Stimulated activated CD8-positive, alpha-beta memory T cell treated with anti-CD3 and anti-CD28 coated beads, Interleukin-4, amount 100 ng/mL, for 24 hours (primary cell): ENCODE data around the gene PRG3.
A peak's percentile ranks its signal among the peaks of the same experiment; 100 is the strongest.

Experiments
- DNase-seq: peaks from one replicate; pipeline ENCODE4 v3.0.0-alpha.2; 2020; ENCODE audit warnings: low read depth

PRG3 gene

GRCh38 chr11:57380975-57381374, at the start of gene PRG3:
Gene PRG3 (minus strand): TSS chr11:57381150. CDS start chr11:57380708, 442 bp downstream.
- no peak for DNase-seq

GRCh38 chr11:57429946-57430345, 49.0 kb upstream of the PRG3 start:
- no peak for DNase-seq

GRCh38 chr11:57428643-57429042, 47.7 kb upstream of the PRG3 start:
- DNase-seq = no peak

DNA sequence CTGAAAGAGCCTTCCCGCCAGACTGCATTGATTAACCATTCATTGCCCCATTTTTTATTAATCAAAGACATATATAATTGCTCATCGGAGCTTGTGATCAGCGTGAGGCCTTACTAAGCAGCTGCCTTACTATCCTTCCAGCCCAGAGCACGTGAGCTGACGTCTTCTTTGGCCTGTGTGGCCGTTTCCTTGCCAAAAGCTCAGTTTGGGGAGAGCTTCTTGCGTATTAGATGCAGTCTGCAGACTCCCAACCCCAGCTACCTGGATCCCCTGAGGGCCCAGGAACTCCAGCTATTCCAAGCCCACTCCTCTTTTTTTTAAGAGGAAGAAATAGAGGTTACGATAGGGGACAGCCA, 46.8 kb upstream of the PRG3 start:
- DNase-seq = no peak

DNA sequence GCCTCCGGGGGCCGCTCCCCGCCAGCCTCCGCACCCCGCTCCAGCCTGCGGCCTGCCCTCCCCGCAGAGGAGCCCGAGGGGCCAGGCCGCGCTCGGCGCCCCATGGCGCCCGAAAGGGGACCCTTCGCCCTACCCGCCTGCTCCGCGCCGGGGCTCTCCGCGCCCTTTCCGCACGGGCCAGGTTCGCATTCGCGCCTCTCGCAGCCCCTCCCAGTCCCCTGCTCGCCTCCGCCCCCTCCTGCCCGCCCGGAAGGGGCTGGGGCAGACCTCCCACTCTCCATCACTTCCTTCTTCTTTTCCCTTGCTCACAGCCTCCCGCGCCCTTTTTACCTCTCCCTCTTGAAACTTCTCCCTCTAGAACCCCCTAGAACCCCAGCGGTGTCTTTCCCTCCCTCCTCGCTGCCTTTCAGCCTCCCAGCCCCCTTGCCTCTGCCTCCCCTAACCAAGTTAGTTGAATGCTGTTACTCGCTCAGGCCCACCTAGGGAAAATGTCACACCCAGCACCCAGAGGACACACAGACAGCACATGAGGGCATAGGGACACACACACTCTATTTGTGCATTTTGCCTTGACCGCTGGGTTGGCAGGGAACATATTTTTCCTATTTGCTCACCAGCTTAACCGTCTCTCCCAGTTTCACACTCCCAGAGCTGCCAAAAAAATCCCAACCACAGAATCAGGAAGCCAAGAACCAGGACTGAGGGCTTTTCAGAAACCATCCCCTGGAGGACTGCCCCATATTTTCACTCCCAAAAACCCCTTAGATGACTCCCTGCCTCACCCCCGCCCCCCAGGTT, 46.2 kb upstream of the PRG3 start, which contains the start of gene SLC43A3:
Gene SLC43A3 (minus strand): TSS at position 193 of the 798 bp plus-strand sequence. CDS start 949 bp downstream, outside the sequence.
- peak; percentile 79 for DNase-seq

DNA sequence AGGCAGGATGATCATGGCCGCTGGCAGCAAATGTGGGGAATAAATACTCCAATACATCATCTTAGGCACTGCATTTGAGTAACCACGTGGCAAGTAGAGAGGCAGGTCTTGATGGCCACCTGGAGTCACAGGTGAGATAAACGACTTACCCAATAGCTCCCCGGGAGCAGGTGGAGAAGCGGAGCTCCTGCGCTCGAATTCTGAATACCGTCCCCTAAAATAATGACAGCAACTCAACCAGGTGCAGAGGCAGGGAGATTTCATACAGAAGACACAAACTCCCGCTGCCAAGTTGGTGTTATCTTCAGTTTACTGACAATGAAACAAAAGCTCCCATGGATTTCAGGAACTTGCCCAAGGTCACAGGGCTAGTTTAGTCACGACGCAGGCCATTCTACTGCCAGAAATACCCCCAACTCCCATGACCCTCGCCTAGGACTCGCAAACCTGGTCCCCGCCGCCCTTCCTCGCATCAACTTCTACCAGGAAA, 45.5 kb upstream of the PRG3 start:
- no peak for DNase-seq

- DNase-seq = no peak
These were observed 44.9 kb upstream of the PRG3 start for GRCh38 chr11:57425565-57426438.

DNA sequence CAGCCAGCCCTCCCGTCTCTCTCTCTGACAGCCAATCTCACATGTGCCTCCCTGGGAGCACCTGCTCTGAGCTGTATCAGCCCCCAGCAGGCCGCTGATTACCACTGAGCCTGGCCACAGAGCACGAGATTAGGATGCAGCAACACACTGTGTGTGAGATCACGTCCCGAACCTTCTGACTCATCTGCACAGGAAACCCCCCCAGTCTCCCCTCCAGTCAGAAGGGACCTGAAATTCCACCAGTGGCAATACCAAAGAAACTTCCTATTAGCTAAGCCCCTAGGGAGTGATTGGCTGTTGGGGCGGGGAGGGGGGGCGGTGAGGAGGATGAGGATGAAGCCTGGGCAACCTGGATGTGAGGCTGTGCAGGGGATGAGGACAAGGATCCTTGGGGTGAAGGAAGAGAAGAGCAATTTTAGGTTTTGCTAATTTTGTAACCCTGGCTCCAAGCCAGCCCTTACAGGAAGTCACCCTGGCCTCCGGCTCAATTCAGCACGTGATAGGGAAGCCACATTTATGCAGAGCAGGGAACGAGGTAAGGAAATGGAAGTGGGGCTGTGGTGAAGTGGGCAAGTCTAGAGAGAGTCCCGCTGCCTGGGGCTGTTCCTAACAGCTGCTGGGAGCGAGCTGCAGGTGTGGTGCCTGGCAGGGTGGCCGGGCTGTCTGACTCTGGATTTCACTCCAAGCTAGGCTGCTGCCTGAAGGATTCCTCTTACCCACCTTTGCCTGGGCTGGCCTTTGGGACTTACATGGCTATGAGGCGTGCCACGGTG, 44.0 kb upstream of the PRG3 start:
- DNase-seq = peak; percentile 78

DNA sequence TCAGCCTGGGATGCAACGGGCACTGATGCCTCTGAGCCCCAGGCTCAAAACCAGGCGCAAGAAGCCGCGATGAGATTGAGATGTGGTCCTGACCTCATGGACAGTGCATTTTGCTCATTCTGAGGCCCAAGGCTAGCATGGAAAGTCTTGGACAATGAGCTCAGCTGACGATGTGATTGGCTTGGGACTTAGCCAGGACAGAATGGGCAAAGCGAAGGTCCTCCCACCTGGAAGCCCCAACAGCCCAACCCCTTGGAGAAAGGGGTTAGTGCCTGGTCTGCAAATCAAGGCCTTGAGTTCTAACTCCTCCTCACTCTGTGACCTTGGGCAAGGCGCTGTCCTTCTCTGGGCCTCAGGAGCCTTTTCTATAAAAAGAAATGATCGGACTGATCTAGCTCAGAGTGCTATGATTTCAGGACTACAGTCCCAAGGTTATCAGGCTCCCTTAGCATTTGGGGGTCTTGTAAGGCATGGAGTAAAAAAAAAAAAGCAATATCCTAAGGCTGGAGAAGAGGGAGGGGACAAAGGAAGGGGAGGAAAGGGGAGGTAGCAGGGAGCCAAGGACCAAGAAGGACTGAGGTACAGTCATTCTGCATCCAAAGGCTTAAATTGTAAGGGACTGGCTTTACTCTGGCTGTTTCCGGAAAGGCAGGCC, 43.3 kb upstream of the PRG3 start:
- DNase-seq = no peak

- no peak for DNase-seq
These were observed 41.7 kb upstream of the PRG3 start for GRCh38 chr11:57422669-57423068.

DNA sequence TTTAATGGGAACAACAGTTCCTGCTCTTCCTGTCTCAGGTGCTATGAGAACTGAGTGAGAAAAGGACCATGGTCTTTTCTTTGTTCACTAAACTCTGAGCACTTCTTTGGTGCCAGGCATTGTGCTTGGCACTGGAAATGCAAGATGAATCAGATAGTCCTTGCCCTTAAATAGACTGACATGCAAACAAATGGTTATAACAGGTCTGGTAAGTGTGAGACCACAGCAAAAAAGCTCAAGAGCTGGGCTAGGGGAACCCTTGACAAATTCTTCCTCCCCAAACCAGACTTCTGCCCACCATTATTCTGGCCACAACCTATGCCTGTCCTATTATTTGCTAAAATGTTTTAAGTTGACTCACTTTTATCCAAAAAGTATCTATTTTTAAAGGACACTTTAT, 40.9 kb upstream of the PRG3 start:
- DNase-seq = no peak

GRCh38 chr11:57421066-57421465, 40.1 kb upstream of the PRG3 start:
- DNase-seq = no peak

DNA sequence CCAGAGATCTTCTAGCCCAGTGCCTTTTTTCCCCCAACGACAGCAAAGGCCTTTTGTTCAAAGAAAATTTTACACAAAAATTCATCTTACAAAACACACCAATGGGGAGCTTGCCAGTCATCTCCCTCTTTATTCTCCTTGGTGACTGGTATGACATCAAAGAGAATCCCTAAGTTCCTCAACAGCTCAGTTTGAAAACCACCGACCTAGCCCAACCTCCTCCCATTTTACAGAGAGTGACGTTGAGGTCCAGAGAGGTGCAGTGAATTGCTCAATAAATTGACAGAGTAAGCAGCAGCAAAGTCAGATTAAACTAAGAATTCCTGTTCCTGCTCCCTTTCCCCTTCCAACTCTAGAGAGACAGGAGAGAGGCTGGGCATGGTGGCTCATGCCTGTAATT, 38.2 kb upstream of the PRG3 start:
- DNase-seq = no peak

DNA sequence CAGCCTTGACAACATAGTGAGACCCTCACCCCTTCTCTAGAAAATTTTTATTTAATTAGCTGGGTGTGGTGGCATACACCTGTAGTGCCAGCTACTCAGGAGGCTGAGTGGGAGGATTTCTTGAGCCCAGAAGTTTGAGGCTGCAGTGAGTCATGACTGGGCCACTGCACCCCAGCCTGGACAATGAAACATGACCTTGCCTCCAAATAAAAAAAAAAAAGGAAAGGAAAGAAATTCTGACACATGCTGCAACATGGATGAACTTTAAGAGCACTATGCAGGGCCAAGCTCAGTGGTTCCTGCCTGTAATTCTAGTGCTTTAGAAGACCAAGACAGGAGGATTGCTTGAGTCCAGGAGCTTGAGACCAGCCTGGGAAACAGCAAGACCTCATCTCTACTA, 37.2 kb upstream of the PRG3 start:
- DNase-seq = no peak

DNA sequence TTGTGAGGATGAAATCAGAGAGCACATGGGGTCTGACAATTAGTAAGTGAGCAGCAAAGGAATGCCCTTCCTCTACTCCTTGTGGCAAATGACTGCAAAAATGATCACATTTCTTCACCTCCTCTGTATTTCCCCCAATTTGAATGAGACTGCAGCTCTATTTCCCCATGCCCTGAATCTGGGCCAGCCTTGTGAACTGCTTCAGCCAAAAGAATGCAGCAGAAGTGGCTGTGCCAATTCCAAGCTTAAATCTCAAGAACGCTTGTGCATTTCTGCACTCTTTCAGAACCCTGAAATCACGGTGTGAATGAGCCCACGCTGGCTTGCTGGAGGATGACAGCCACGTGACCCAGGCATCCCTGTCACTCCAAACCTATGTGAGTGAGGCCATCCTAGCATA, 36.1 kb upstream of the PRG3 start:
- DNase-seq = no peak

DNA sequence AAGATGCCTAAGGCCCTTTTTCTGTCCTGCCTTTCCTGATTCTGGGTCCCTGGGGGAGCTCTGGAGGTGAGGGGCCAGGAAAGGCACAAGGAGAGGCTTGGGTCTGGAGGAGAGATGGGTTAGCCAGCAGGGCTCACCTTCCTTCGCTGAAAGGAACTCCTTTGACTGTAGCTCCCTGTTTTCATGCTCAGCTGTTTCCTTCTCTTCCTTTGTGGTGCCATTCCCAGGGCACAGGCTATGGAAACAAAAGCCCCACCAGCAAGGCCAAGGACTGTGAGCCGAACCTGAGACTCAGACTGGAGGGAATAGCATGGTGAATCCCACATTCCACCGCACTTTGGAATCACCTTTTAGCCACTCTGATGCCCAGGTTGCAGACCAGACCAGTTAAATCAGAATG, 35.5 kb upstream of the PRG3 start:
- DNase-seq = no peak

DNA sequence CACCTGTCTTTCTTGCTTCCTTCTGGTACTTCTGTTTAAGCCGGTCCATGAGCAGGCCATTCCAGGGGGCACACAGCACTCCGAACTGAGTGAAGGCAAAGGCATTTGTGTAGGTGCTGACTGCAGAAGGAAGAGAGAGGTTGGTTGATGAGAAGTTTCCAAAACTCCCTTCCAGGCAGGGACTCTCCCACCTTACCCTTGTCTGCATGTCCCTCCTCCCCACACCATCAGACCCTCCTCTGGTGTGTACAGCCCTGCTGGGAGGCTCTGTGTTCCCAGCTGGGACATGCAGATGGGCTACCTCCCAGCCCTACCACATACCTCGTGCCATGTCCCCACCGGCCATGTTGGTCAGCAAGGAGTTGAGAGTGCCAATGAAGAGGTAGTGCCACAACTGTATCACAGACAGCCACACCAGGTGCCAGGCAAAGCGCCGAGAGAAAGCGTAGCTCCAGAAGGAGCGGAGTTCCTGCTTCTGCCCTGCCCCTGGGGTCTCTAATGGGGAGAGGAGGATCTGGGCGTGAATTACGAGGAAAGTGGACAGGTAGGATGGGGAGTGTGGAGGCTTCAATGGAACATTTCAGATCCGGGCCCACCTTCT, 33.8 kb upstream of the PRG3 start:
- no peak for DNase-seq

GRCh38 chr11:57413681-57414080, 32.7 kb upstream of the PRG3 start:
- no peak for DNase-seq

DNA sequence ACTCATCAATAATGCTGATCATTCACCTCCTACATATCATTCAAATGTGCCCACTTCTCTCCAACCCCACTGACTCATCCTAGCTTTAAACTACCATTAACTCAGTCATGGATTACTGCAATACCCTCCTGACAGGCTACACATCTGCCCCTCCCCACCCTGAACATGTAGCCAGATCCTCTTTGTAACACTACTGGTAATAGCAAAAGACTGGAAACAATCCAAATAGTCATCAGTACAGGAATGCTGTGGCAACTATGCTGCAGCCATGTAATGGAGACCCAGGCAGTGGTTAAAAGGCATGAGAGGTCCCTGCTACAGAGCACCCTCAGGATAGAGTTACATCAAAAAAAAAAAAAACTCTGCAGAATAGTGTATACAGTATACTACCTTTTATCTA, 29.3 kb upstream of the PRG3 start:
- no peak for DNase-seq

- no peak for DNase-seq
These were observed 28.6 kb upstream of the PRG3 start for GRCh38 chr11:57409321-57410100.

DNA sequence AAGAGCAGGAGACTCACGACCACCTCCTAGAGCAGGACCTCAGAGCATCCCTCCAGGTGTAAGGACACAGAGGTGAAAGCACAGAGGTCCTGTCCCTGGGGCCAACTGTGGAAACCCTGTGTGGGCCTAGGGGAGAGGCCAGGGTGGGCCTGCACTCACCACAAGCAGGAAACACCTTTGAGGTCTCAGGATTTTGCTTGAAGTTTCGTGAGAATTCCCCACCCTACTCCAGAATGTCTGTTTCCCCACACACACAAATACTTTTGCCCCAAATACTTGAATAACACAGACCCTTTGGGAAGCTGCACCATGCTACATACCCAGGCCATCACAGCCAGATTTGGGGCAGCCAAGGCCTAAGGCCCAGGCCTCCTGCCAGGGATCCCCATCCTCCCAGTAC, 27.8 kb upstream of the PRG3 start:
- DNase-seq = no peak
